MG63 (cell line): Measurements from ENCODE around the gene DDX50. TPM values are rescaled to one million over a fixed set of nuclear protein-coding genes. Genes with fewer than 3 reads are reported as not detected.
"Not testable (repeated sequence)": the region's sequence is repeated elsewhere in the genome, so short reads cannot be mapped to it uniquely, and the experiment has no call there.

ENCODE experiments used
- DNase-seq: peaks from one replicate; pipeline ENCODE4 v3.0.0-alpha.2; 2020
- H3K27me3 ChIP-seq: fragments of 250-450 bp; sonication (Bioruptor Pico); 2 replicates; pipeline ENCODE4 v1.5.1; 2020; ENCODE audit warnings: mild to moderate bottlenecking, moderate library complexity
- H3K36me3 ChIP-seq: fragments of 250-450 bp; sonication (Bioruptor Pico); 2 replicates; pipeline ENCODE4 v1.5.1; 2020; ENCODE audit warnings: mild to moderate bottlenecking, moderate library complexity
- H3K4me3 ChIP-seq: fragments of 250-450 bp; sonication (Bioruptor Pico); 2 replicates; pipeline ENCODE4 v1.5.1; 2020; ENCODE audit warnings: mild to moderate bottlenecking, moderate library complexity
- H3K9me3 ChIP-seq: fragments of 250-450 bp; sonication (Bioruptor Pico); 2 replicates; pipeline ENCODE4 v1.5.1; 2020; ENCODE audit warnings: mild to moderate bottlenecking, moderate library complexity
- total RNA-seq: library from RNA; depleted of rRNA; stranded (reverse); fragments of >200 nt; shearing (Covaris generic); gene quantifications from 2 replicates; pipeline ENCODE4 v1.2.3, GENCODE V29; 2014; ENCODE audit warnings: low replicate concordance; rRNA removed

DDX50 gene, protein sequence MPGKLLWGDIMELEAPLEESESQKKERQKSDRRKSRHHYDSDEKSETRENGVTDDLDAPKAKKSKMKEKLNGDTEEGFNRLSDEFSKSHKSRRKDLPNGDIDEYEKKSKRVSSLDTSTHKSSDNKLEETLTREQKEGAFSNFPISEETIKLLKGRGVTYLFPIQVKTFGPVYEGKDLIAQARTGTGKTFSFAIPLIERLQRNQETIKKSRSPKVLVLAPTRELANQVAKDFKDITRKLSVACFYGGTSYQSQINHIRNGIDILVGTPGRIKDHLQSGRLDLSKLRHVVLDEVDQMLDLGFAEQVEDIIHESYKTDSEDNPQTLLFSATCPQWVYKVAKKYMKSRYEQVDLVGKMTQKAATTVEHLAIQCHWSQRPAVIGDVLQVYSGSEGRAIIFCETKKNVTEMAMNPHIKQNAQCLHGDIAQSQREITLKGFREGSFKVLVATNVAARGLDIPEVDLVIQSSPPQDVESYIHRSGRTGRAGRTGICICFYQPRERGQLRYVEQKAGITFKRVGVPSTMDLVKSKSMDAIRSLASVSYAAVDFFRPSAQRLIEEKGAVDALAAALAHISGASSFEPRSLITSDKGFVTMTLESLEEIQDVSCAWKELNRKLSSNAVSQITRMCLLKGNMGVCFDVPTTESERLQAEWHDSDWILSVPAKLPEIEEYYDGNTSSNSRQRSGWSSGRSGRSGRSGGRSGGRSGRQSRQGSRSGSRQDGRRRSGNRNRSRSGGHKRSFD
- total RNA-seq = 26.2 and 39.2 TPM in 2 replicates

DNA sequence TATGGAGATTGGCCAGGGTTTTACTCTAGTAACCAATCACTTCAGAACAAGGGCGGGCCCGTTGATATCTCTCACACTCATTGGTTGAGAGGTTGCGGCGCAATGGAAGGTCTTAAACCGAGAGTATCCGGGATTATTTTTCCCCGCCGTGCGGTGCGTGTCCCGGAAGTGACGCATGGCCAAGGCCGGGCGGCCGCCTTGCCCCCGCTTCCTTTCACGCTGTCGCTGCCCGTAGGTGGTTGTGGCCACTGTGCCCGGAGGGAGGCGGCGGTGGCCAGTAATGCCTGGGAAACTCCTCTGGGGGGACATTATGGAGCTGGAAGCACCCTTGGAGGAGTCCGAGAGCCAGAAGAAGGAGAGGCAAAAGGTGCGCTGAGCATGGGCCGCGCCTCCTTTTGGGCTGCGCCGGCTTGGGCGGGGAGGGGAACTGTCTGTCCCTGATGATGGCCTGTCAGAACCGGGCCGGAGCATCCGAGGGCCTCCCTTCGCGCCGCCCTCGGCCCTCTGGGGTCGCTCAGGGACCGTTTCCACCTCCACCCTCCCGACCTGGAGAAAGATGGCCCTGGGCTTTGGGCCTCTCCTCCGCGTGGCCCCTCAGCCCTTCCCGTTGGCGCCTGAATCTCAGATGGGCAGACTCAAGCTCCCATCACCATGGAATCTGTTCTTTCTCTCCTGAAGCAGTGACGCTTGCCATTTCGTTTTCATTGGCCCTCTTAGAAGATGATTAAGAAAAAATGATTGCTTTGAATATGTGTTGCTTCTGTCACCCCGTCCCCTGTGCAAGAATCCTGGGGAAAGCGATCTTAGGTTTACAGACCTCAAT, at the start of gene DDX50:
Gene DDX50, plus strand, starts transcription at position 211 of the 823 bp plus-strand sequence. Its CDS starts 70 bp downstream, at position 281.
- DNase-seq = peak; percentile 97
- Histone ChIP-seq H3K9me3 (no peaks in the 10 kb centered on the region), H3K4me3 (peak within 1 kb of the TSS; percentile 90), H3K36me3 (peaks cover 22% of the 10 kb centered on the region), H3K27me3 (no peaks in the 10 kb centered on the region)

DNA sequence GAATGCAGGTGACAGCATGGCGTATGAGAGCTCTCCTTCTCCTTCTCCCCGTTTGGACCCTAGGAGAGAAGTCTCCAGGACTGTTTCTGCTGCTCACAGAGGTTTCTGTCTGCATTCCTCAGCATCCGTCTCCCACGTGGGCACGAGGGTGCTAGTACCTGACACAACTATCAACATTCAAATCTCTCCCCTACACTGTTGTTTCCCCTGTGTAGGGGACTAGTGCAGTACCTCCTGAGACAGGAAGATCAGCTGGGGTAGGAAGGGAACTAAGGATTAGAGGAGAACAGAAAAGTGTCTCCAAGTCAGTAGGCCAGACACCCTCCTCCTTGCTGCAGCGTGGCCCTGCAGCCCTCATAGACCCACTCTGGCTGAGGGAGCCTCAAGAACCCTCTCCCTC, 44.8 kb upstream of the DDX50 start:
- Histone ChIP-seq H3K9me3 (peaks cover 2% of the 10 kb centered on the region; the same call in 1 of the 2 replicates), H3K4me3 (no peak overlapping the region), H3K36me3 (no peaks in the 10 kb centered on the region), H3K27me3 (peaks cover 2% of the 10 kb centered on the region; the same call in 1 of the 2 replicates)
- no peak for DNase-seq

DNA sequence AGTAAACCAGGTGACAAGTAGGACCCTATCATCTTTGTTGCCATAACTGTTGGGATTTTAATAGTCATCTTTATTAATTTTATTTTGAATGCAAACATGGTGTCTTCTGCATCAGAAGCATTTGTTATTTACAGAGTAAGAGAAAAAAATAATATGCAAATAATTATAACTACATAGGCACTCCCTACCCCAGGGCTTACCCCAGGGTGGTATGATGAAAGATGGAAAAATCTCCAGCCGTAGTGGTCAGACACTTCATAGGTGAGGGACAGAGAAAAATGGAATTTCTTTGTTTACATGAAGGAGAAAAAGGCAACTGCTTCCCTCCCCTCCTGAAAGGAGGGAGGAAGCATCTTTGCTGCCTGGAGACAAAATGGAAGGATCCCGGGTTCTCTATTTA, 44.1 kb upstream of the DDX50 start:
- H3K4me3 ChIP-seq = no peak overlapping the region
- no peaks in the 10 kb centered on the region for H3K36me3 ChIP-seq
- peaks cover 2% of the 10 kb centered on the region; the same call in 1 of the 2 replicates for H3K27me3 ChIP-seq
- DNase-seq = no peak
- H3K9me3 ChIP-seq = no peaks in the 10 kb centered on the region

DNA sequence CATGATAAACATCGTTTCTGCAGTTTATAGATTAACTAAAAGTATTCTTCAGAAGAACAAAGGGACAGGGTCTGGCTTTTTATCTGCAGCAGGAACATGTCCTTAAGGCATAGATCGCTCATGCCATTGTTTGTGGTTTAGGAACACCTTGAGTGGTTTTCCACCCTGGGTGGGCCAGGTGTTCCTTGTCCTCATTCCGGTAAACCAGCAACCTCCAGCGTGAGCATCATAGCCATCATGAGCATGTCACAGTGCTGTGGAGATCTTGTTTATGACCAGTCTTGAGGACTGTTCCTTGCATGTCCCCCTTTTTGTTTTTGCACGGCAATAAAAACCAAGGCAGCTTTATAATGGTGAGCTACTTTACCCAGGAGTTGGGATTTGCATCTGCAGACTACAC, 39.9 kb upstream of the DDX50 start:
- DNase-seq = no peak
- H3K36me3 ChIP-seq = no peaks in the 10 kb centered on the region
- no peaks in the 10 kb centered on the region for H3K9me3 ChIP-seq
- H3K27me3 ChIP-seq = peaks cover 2% of the 10 kb centered on the region; the same call in 1 of the 2 replicates
- no peak overlapping the region for H3K4me3 ChIP-seq

DNA sequence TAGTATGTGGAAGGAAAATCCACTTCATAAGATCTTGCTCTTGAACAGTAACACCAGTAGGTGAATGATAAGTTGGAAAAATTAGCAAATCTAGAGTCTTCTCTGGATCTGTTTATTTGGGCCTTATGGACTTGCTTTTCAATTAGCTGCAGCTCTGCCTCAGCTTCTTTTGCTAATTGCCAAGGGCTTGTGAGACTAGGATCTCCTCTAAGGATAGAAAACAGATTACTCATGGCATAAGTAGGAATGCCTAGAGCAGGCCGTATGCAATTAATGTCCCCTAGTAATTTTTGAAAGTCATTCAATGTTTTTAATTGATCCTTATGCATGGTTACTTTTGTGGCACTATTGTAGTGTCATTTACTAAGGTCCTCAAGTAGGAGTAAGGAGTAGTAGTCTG, 36.5 kb upstream of the DDX50 start:
- peaks cover 4% of the 10 kb centered on the region; the same call in 1 of the 2 replicates for H3K9me3 ChIP-seq
- H3K27me3 ChIP-seq = no peaks in the 10 kb centered on the region
- H3K4me3 ChIP-seq = no peak overlapping the region
- no peaks in the 10 kb centered on the region for H3K36me3 ChIP-seq
- DNase-seq = no peak

DNA sequence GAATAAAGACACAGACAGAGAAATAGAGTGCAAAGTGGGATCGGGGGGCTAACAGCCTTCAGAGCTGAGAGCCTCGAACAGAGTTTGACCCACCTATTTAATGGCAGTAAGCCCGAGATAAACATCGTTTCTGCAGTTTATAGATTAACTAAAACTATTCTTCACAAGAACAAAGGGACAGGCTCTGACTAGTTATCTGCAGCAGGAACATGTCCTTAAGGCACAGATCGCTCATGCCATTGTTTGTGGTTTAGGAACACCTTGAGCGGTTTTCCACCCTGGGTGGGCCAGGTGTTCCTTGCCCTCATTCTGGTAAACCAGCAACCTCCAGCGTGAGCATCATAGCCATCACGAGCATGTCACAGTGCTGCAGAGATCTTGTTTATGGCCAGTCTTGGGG, 32.9 kb upstream of the DDX50 start:
- not testable (repeated sequence) for H3K9me3 ChIP-seq, DNase-seq, H3K4me3 ChIP-seq

DNA sequence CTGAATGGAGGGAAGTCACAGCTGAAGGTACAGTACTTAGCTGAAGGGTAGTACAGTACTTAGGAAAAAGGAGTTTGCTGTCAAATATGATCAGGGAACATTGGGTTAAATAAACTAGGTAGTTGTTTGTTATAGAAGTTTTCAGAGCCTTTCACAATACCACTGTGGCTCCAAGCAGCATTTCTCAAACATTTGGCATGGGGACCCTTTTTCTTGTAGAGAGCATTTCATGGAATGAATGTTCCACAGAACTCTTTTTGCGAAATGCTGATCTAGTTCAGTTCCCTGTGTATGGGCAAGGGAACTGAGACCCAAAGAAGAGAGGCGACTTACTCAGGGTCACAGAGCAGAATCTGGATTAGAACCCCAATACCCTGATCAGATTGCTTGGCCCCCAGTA, 31.5 kb upstream of the DDX50 start:
- no peak for DNase-seq
- H3K36me3 ChIP-seq = no peaks in the 10 kb centered on the region

More for the DNA sequence above, 32.9 kb upstream of the DDX50 start:
- not testable (repeated sequence) for H3K27me3 ChIP-seq, H3K36me3 ChIP-seq

DNA sequence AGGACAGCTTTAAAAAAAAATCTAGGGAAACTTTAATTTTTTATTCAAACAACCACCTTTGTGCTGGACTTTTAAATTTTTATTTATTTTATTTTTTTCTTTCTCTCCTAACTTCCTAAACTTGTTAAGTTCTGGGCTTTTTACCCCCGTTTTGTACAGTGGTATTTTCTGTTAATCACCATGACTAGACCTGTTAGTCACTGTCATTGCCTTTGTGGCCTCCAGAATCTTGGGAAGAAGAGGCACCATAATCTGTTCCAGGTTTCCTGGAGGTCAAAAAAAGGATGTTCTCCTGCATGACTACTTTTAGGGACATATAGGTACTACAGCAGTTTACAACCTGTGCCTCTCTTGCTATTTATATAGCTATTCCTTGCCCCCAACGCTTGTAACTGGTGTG, 31.1 kb upstream of the DDX50 start:
- H3K36me3 ChIP-seq = no peaks in the 10 kb centered on the region
- DNase-seq = no peak
- no peaks in the 10 kb centered on the region for H3K27me3 ChIP-seq
- no peak overlapping the region for H3K4me3 ChIP-seq
- H3K9me3 ChIP-seq = peaks cover 4% of the 10 kb centered on the region; the same call in 1 of the 2 replicates

More for the DNA sequence above, 31.5 kb upstream of the DDX50 start:
- Histone ChIP-seq H3K27me3 (no peaks in the 10 kb centered on the region), H3K4me3 (no peak overlapping the region), H3K9me3 (peaks cover 4% of the 10 kb centered on the region; the same call in 1 of the 2 replicates)

DNA sequence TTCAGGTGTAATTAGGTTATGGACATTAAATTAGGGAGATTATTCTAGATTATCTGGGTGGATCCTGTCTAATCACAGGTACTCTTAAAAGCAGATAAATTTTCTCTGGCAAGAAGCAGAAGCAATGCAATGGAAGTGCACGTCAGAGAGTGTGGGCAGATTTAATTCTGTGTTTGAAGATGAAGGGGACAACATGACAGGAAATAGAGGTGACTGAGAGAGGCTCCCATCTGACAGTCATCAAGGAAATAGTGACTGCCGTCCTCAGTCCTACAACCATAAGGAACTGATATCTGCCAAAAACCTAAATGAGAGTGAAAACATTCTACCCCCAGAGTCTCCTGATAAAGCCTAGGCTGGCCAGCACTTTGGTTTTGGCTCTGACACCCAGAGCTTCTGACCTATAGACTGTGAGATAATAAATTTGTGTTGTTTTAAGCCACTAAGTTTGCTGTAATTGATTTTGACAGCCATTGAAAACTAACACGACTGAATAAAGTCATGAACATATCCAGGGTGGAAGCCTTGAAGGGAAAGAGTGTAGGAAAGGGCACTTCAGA, 30.5 kb upstream of the DDX50 start:
- DNase-seq = no peak
- peaks cover 4% of the 10 kb centered on the region; the same call in 1 of the 2 replicates for H3K9me3 ChIP-seq
- H3K36me3 ChIP-seq = no peaks in the 10 kb centered on the region
- H3K27me3 ChIP-seq = no peaks in the 10 kb centered on the region
- no peak overlapping the region for H3K4me3 ChIP-seq

DNA sequence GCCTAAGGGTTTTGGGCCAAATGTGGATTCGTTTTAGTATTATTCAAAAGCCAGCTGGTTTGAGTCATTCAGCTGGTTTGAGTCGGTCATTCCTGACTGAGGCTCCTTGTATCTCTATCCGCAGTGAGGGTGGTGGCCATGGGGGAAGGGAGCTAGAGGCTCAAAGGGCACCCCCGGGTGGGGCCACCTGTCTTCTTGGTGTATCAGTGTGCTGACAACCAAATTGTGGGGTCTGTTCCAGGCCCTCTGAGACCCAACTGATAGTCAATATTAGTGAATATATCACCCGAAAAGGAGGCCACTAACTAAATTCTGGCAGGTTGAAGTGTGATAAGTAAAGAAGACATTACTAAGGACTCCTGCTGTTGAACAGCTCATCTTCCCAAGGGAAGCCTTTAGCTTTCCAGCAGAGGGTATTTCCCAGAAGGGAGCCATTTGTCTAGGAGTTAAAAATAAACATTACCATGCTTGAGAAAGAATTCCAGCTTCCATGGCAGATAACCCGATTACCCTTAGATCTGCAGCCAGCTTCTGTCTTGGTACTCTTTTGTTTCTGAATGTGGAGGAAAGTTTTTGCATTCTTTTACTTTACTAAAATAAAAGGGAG, 29.9 kb upstream of the DDX50 start:
- peak; percentile 54 for DNase-seq
- no peaks in the 10 kb centered on the region for H3K36me3 ChIP-seq
- H3K9me3 ChIP-seq = peaks cover 4% of the 10 kb centered on the region; the same call in 1 of the 2 replicates
- no peak overlapping the region for H3K4me3 ChIP-seq
- H3K27me3 ChIP-seq = no peaks in the 10 kb centered on the region

DNA sequence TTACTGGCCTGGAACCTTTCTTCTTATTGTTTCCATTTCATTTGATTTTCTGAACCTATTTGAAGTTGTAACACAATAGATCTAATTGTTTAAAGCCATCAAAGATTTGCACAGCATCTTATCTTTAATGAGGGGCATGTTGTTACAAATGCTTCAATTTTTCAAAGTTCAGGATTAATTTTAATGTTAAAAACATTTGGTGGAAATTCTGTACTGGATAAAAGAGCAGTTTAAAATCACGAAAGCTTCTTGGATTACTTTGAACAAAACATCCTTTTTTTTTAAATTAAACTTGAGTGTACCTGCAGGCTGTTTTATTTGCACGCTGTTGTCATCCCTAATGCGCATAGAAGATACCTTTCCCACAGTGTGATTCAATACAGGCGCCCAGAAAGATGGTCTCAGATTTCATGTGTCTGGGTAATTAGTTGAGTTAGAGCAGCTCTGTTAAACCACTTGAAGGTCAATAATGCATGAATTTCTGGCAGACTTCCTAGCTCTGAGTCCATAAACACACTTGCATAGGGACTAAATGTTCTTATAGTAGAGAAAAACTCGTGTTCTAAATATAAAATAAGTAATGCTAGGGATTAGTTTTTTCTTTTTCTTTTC, 29.3 kb upstream of the DDX50 start:
- Histone ChIP-seq H3K9me3 (peaks cover 4% of the 10 kb centered on the region; the same call in 1 of the 2 replicates), H3K4me3 (no peak overlapping the region), H3K27me3 (no peaks in the 10 kb centered on the region), H3K36me3 (no peaks in the 10 kb centered on the region)
- peak; percentile 49 for DNase-seq

DNA sequence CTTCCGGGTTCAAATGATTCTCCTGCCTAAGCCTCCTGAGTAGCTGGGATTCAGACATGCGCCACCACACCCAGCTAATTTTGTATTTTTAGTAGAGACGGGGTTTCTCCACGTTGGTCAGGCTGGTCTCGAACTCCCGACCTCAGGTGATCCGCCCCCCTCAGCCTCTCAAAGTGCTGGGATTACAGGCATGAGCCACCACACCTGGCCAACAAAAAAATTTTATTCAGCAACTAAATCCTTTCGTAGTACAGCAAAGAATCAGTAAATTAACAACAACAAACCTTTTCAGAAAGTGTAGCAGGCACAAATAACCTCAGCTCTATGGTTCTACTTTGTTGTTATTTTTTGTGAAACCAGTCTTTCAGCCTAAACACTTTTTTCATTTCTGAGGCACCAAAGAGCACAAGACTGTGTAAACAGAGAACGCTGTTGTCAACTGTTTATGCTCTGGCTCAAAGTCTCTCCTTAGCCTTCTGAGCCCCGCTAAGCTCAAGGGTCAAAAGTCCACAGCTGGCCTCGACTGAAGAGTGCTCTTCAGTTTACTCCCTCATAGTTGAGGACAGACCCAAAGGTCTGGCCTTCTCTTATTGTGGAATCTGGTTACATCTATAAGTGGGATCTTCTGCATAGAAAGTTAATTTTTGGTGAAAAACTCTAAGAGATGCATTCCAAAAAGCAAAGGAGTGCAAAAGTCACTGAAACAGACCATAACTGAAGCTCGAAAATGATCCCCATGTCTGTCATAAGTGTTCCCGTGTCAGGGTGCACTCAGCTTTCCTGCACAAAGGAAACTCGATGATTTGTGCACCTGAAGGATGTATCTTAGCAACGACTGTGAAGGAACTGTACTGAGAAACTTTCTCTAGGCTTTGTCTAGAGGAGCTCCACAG, 24.6 kb upstream of the DDX50 start:
- no peak overlapping the region for H3K4me3 ChIP-seq
- H3K36me3 ChIP-seq = no peaks in the 10 kb centered on the region
- no peaks in the 10 kb centered on the region for H3K9me3 ChIP-seq
- DNase-seq = no peak
- H3K27me3 ChIP-seq = peaks cover 7% of the 10 kb centered on the region

DNA sequence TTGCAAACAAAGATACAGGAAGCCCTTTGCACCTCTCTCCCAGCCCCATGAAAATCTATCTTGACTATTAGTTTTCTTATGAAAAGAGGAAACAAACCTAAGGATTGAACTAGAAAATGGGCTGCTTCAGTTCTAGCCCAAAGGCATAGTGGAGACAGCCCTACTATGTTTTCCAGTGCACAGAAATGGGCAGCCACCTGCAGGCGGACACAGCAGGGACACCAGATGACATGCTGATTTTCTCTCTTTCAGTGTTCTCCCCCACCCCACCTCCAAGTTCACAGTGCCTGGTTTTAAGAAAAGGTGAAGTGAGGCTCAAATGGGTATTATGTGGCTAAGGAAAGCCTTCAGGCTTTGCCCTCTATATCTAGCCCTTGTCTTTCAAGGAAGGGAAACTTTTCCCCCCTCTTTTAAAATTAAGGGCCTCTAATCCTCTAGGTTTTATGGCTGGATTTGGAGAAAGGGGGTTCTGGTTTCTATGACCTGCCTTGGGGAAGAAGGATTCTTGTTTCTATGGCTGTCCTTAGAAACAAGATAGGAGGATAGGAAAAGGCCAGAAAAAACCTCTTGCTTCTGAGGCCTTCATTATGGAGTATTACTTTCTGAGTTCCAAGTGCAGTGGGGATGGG, 23.5 kb upstream of the DDX50 start:
- H3K4me3 ChIP-seq = no peak overlapping the region
- peaks cover 10% of the 10 kb centered on the region for H3K27me3 ChIP-seq
- DNase-seq = no peak
- no peaks in the 10 kb centered on the region for H3K36me3 ChIP-seq
- no peaks in the 10 kb centered on the region for H3K9me3 ChIP-seq

DNA sequence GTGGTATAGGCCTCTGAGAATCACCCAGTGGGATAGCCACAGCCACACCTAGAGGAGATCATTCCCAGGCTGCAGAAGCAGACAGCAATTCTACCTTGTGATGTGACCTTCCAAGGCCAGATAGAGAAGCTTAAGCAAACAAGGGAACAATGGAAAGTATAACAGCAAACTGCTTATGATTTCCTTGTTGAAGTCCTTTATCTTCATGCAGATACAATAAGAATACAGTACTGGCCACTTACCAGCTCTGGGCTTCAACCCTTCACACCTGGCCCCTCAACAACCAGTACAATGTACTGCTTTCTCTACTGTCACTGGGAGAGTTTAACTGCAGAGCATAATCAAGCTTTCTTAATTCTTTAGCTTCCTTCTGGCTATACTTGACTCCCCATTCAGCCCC, 22.6 kb upstream of the DDX50 start:
- no peak for DNase-seq
- Histone ChIP-seq H3K9me3 (no peaks in the 10 kb centered on the region), H3K27me3 (peaks cover 10% of the 10 kb centered on the region), H3K4me3 (no peak overlapping the region), H3K36me3 (no peaks in the 10 kb centered on the region)
